ENCODE measurements around the gene SETD2. TPM values are rescaled to one million over a fixed set of nuclear protein-coding genes. Genes with fewer than 3 reads are reported as not detected.

The SETD2 gene
- total and polyA plus RNA-seq, 2 experiments from 2014 or later, result 16.7 to 45.2 TPM

DNA sequence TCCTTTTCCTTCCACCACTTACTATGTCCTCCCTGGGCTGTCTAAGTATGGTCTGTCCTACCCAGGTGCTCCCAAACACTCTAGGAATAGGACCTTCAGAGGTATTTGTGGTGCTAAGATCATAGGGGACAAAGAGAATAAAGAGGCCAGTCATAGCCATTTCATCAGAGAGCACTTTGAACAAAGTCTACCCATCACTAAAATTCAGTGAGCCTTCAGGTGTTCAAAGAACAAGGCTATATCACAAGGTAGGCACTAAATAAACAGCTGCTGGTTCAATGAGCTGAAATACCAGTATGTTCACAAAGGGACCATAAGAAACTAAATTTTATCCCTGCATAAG is 145.7 kb downstream of the SETD2 start:
- DNase-seq (ENCODE audit: low spot score) (no peak), ATAC-seq (no peak)
- Histone ChIP-seq H4K20me1 (replicated peaks; ENCODE audit: insufficient read depth) (peaks cover 12% of the 10 kb centered on the region; the same call in 1 of the 2 replicates), H3K36me3 (ENCODE audit: insufficient read depth) (no peaks in the 10 kb centered on the region), H2AFZ (no peak overlapping the region), H3K27ac (ENCODE audit: low read depth) (no peak overlapping the region), H3F3A (replicated peaks; ENCODE audit: low read depth) (no peaks in the 10 kb centered on the region), H3K9me2 (ENCODE audit: insufficient read depth) (no peaks in the 10 kb centered on the region), H3K27me3 (ENCODE audit: insufficient read depth) (no peaks in the 10 kb centered on the region), H3K4me2 (no peak overlapping the region), H3K79me2 (replicated peaks; ENCODE audit: insufficient read depth) (0 out of 2 replicates have a peak, but pooled peaks cover 10% of the 10 kb centered on the region), H3K4me1 (ENCODE audit: insufficient read depth) (0 out of 2 replicates have a peak, but pooled peaks cover 8% of the 10 kb centered on the region), H3K4me3 (no peak overlapping the region)
- no peaks in the 10 kb centered on the region for H3K9me3 Mint-ChIP-seq
- no peaks in the 10 kb centered on the region for H3K27me3 Mint-ChIP-seq (ENCODE audit: insufficient read depth, low read depth, poor library complexity)
- H3K36me3 Mint-ChIP-seq (ENCODE audit: low read depth), result peaks cover 28% of the 10 kb centered on the region
- H3K27ac Mint-ChIP-seq, result no peak overlapping the region
- no peak for TF ChIP-seq CREB1 (CRISPR knock-in tag; IDR thresholded peaks at IDR 0.05; ENCODE audit: low read depth)
- no peak for TF ChIP-seq NANOG (IDR thresholded peaks at IDR 0.05; ENCODE audit: borderline replicate concordance)
- TF ChIP-seq EZH2 (IDR thresholded peaks at IDR 0.05; ENCODE audit: low read depth, unreplicated experiment), result no peak
- TF ChIP-seq ZNF331 (CRISPR knock-in tag; IDR thresholded peaks at IDR 0.05; ENCODE audit: low read depth), result no peak
- no peak for TF ChIP-seq ZNF114 (CRISPR knock-in tag; IDR thresholded peaks at IDR 0.05)
- peaks cover 12% of the 10 kb centered on the region for H3K4me1 Mint-ChIP-seq
- H3K4me3 Mint-ChIP-seq, result no peak overlapping the region

DNA sequence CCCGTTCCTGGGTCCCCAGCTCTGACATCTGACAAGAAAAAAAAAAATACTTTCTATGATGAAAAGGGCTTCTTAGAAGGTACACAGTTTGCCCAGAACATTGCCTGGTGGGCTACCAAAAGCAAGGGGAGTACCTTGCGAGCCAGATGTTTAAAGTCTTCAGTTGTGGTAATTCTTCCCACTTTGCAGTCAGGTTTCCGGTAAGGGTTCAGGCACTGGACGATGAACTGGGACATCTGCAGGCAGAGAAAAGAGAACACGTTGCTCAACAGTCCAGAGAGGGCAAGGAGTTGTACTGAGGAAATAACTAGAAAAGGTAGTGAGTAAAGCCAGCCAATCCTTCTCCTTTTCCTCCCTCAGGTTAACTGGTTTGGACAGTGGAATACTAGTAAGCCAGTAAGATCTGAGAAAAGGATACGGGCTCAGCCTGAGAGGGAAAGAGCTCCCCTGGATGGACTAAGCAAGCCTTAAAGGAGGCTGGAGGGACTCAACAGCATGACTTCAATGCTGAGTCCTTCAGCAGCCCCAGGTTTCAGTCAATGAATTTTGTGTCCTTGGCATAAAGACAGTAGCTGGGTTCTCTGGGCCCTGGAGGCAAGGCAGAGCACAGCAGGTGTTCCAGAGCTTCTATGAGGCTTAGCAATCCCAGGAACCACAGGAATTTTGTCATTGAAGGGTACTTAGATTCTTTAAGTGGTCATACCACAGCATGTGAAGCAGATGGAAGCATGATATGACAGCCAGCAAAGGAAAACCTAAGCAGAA is 146.2 kb downstream of the SETD2 start:
- H3K9me2 ChIP-seq (ENCODE audit: insufficient read depth), result 0 out of 2 replicates have a peak, but pooled peaks cover 3% of the 10 kb centered on the region
- 0 out of 2 replicates have a peak, but pooled peaks cover 5% of the 10 kb centered on the region for H3K79me2 ChIP-seq (replicated peaks; ENCODE audit: insufficient read depth)
- peak; percentile 21; the same call in 1 of the 3 replicates for ATAC-seq
- H2AFZ ChIP-seq, result no peak overlapping the region
- 0 out of 2 replicates have a peak, but pooled peaks cover 8% of the 10 kb centered on the region for H3K4me1 ChIP-seq (ENCODE audit: insufficient read depth)
- H3K4me1 Mint-ChIP-seq, result peaks cover 12% of the 10 kb centered on the region
- H3K27me3 Mint-ChIP-seq (ENCODE audit: insufficient read depth, low read depth, poor library complexity), result no peaks in the 10 kb centered on the region
- TF ChIP-seq EZH2phosphoT487 (IDR thresholded peaks at IDR 0.05; ENCODE audit: unreplicated experiment) (no peak), NANOG (IDR thresholded peaks at IDR 0.05; ENCODE audit: borderline replicate concordance) (no peak), CREB1 (CRISPR knock-in tag; IDR thresholded peaks at IDR 0.05; ENCODE audit: low read depth) (no peak), JUNB (IDR thresholded peaks at IDR 0.05; ENCODE audit: unreplicated experiment) (no peak), STAT1 (IDR thresholded peaks at IDR 0.05; ENCODE audit: unreplicated experiment) (no peak), ZNF331 (CRISPR knock-in tag; IDR thresholded peaks at IDR 0.05; ENCODE audit: low read depth) (no peak), POLR2AphosphoS5 (IDR thresholded peaks at IDR 0.05; ENCODE audit: low read depth) (no peak)
- TF ChIP-seq, protein P1, sequence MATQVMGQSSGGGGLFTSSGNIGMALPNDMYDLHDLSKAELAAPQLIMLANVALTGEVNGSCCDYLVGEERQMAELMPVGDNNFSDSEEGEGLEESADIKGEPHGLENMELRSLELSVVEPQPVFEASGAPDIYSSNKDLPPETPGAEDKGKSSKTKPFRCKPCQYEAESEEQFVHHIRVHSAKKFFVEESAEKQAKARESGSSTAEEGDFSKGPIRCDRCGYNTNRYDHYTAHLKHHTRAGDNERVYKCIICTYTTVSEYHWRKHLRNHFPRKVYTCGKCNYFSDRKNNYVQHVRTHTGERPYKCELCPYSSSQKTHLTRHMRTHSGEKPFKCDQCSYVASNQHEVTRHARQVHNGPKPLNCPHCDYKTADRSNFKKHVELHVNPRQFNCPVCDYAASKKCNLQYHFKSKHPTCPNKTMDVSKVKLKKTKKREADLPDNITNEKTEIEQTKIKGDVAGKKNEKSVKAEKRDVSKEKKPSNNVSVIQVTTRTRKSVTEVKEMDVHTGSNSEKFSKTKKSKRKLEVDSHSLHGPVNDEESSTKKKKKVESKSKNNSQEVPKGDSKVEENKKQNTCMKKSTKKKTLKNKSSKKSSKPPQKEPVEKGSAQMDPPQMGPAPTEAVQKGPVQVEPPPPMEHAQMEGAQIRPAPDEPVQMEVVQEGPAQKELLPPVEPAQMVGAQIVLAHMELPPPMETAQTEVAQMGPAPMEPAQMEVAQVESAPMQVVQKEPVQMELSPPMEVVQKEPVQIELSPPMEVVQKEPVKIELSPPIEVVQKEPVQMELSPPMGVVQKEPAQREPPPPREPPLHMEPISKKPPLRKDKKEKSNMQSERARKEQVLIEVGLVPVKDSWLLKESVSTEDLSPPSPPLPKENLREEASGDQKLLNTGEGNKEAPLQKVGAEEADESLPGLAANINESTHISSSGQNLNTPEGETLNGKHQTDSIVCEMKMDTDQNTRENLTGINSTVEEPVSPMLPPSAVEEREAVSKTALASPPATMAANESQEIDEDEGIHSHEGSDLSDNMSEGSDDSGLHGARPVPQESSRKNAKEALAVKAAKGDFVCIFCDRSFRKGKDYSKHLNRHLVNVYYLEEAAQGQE (IDR thresholded peaks at IDR 0.05; ENCODE audit: unreplicated experiment), result no peak
- TF ChIP-seq, protein P2, sequence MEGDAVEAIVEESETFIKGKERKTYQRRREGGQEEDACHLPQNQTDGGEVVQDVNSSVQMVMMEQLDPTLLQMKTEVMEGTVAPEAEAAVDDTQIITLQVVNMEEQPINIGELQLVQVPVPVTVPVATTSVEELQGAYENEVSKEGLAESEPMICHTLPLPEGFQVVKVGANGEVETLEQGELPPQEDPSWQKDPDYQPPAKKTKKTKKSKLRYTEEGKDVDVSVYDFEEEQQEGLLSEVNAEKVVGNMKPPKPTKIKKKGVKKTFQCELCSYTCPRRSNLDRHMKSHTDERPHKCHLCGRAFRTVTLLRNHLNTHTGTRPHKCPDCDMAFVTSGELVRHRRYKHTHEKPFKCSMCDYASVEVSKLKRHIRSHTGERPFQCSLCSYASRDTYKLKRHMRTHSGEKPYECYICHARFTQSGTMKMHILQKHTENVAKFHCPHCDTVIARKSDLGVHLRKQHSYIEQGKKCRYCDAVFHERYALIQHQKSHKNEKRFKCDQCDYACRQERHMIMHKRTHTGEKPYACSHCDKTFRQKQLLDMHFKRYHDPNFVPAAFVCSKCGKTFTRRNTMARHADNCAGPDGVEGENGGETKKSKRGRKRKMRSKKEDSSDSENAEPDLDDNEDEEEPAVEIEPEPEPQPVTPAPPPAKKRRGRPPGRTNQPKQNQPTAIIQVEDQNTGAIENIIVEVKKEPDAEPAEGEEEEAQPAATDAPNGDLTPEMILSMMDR (conservative IDR thresholded peaks at IDR 0.05; ENCODE audit: low read depth in 2 of 2), result no peak
- TF ChIP-seq, protein P3, sequence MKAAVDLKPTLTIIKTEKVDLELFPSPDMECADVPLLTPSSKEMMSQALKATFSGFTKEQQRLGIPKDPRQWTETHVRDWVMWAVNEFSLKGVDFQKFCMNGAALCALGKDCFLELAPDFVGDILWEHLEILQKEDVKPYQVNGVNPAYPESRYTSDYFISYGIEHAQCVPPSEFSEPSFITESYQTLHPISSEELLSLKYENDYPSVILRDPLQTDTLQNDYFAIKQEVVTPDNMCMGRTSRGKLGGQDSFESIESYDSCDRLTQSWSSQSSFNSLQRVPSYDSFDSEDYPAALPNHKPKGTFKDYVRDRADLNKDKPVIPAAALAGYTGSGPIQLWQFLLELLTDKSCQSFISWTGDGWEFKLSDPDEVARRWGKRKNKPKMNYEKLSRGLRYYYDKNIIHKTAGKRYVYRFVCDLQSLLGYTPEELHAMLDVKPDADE (IDR thresholded peaks at IDR 0.05), result no peak
- H3K4me3 Mint-ChIP-seq, result no peak overlapping the region
- H3K27me3 ChIP-seq (ENCODE audit: insufficient read depth), result no peaks in the 10 kb centered on the region
- H3F3A ChIP-seq (replicated peaks; ENCODE audit: low read depth), result no peaks in the 10 kb centered on the region
- H3K36me3 ChIP-seq (ENCODE audit: insufficient read depth), result no peaks in the 10 kb centered on the region
- peaks cover 28% of the 10 kb centered on the region for H3K36me3 Mint-ChIP-seq (ENCODE audit: low read depth)
- H3K9me3 Mint-ChIP-seq, result no peaks in the 10 kb centered on the region
- H3K4me2 ChIP-seq, result no peak overlapping the region
- peak; percentile 45 for DNase-seq (ENCODE audit: low spot score)
- H3K27ac ChIP-seq (ENCODE audit: low read depth), result 0 out of 2 replicates have a peak overlapping the region, but pooled peaks have one; percentile 19
- H3K27ac Mint-ChIP-seq, result no peak overlapping the region
- no peak overlapping the region for H3K4me3 ChIP-seq
- peaks cover 8% of the 10 kb centered on the region; the same call in 1 of the 2 replicates for H4K20me1 ChIP-seq (replicated peaks; ENCODE audit: insufficient read depth)

Measured in GM23338 (cell line).